ENCODE measurements around the gene PDS5A. TPM values are rescaled to one million over a fixed set of nuclear protein-coding genes. Genes with fewer than 3 reads are reported as not detected.
"Not testable (repeated sequence)": the region's sequence is repeated elsewhere in the genome, so short reads cannot be mapped to it uniquely, and the experiment has no call there.

Gene PDS5A
- total and polyA plus RNA-seq, 7 donors: 14.2 to 34.0 (median 29.2) TPM

- intact Hi-C loops (cut with DNase I): no loop called here
- Histone ChIP-seq H3K9me3 (no peaks in the 10 kb centered on the region), H3K4me3 (no peak overlapping the region), H3K36me3 (ENCODE audit: insufficient read depth in 1 of 2, low read depth in 1 of 2) (no peaks in the 10 kb centered on the region), H3K4me1 (no peaks in the 10 kb centered on the region), H3K27me3 (ENCODE audit: insufficient read depth in 3 of 3, low read length in 2 of 3) (no peaks in the 10 kb centered on the region), H3K27ac (no peak overlapping the region)
- DNase-seq (no peak), ATAC-seq (no peak)
- 60 to 89% (median 88%) methylated on average over 4 of the region's 4 CpGs for WGBS, 3 donors
- TF ChIP-seq CTCF (IDR thresholded peaks at IDR 0.05): no peak
Observed at GRCh38 chr4:39802005-39802404, 175.7 kb downstream of the PDS5A start.

DNA sequence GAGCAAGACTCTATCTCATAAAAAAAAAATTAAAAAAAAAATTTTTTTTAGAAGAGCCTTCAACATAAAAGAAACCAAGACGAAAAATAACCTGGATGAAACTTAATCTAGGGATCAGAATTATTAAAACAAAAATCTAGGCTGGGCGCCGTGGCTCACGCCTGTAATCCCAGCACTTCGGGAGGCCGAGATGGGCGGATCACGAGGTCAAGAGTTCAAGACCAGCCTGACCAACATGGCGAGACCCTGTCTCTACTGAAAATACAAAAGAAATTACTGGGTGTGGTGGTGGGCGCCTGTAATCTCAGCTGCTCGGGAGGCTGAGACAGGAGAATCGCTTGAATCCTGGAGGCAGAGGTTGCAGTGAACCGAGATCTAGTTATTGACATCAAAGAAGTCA lies 184.7 kb downstream of the PDS5A start:
- intact Hi-C loops (cut with DNase I); DNase-seq; H3K9me3 ChIP-seq; H3K27ac ChIP-seq; H3K4me3 ChIP-seq; H3K36me3 ChIP-seq (ENCODE audit: insufficient read depth in 1 of 2, low read depth in 1 of 2); H3K27me3 ChIP-seq (ENCODE audit: insufficient read depth in 3 of 3, low read length in 2 of 3); ATAC-seq; H3K4me1 ChIP-seq: not testable (repeated sequence)
- 90 to 95% (median 94%) methylated on average over 13 of the region's 13 CpGs for WGBS, 3 donors

- DNase-seq: no peak
- intact Hi-C loops (cut with DNase I): no loop called here
- no peaks in the 10 kb centered on the region for H3K27me3 ChIP-seq (ENCODE audit: insufficient read depth in 3 of 3, low read length in 2 of 3)
- no peaks in the 10 kb centered on the region for H3K9me3 ChIP-seq
- no peaks in the 10 kb centered on the region for H3K4me1 ChIP-seq
- H3K36me3 ChIP-seq (ENCODE audit: insufficient read depth in 1 of 2, low read depth in 1 of 2): no peaks in the 10 kb centered on the region
- no peak for TF ChIP-seq CTCF (IDR thresholded peaks at IDR 0.05)
- no peak overlapping the region for H3K4me3 ChIP-seq
- ATAC-seq: no peak
- 89 to 94% (median 93%) methylated on average over 3 of the region's 3 CpGs for WGBS, 3 donors
- no peak overlapping the region for H3K27ac ChIP-seq
Observed at GRCh38 chr4:39792529-39792928, 185.2 kb downstream of the PDS5A start.

DNA sequence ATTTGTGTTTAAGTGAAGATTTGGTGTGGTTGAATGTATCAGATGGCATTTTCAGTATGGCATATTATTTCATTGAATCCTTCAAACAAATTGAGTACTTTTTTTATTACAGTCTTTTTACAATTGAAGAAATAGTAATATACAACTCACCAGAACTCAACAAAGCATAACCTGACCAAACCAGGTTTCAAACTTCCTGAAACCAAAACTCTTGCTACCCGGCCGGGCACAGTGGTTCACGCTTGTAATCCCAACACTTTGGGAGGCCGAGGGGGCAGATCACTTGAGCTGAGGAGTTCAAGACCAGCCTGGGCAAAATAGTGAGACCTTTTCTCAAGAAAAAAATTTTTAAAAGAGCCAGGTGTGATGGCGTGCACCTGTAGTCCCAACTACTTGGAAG lies 185.6 kb downstream of the PDS5A start:
- no peaks in the 10 kb centered on the region for H3K4me1 ChIP-seq
- ATAC-seq (no peak), DNase-seq (no peak)
- H3K36me3 ChIP-seq (ENCODE audit: insufficient read depth in 1 of 2, low read depth in 1 of 2): no peaks in the 10 kb centered on the region
- no peak for TF ChIP-seq CTCF (IDR thresholded peaks at IDR 0.05)
- 82 to 85% (median 84%) methylated on average over 5 of the region's 5 CpGs for WGBS, 3 donors
- intact Hi-C loops (cut with DNase I): no loop called here
- no peaks in the 10 kb centered on the region for H3K9me3 ChIP-seq
- H3K27me3 ChIP-seq (ENCODE audit: insufficient read depth in 3 of 3, low read length in 2 of 3): no peaks in the 10 kb centered on the region
- H3K27ac ChIP-seq: no peak overlapping the region
- no peak overlapping the region for H3K4me3 ChIP-seq

DNA sequence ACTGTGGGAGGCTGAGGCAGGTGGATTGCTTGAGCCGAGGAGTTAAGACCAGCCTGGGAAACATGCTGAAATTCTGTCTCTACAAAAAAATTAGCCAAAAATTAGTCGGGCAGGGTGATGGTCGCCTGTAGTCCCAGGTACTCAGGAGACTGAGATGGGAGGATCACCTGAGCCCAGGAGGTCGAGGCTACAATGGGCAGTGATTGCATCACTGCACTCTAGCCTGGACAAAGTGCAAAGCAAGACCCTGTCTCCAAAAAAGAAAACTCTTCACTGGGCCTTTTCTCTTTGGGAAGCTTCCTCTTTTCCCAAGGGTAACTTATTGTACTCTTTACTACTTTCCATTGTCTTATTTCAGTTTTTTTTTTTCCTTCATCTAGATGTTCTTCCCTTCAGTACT lies 190.9 kb downstream of the PDS5A start:
- H3K4me1 ChIP-seq: no peaks in the 10 kb centered on the region
- TF ChIP-seq CTCF (IDR thresholded peaks at IDR 0.05): no peak
- no peaks in the 10 kb centered on the region for H3K27me3 ChIP-seq (ENCODE audit: insufficient read depth in 3 of 3, low read length in 2 of 3)
- DNase-seq: no peak
- H3K27ac ChIP-seq: no peak overlapping the region
- no peak overlapping the region for H3K4me3 ChIP-seq
- intact Hi-C loops (cut with DNase I): no loop called here
- ATAC-seq: no peak
- peaks cover 0 to 14% of the 10 kb centered on the region in 2 donors for H3K36me3 ChIP-seq (ENCODE audit: insufficient read depth in 1 of 2, low read depth in 1 of 2)
- 75 to 83% (median 75%) methylated on average over 4 of the region's 4 CpGs for WGBS, 3 donors
- no peaks in the 10 kb centered on the region for H3K9me3 ChIP-seq
